HG03097 (cell line): ENCODE results near the gene TEX13B.

ENCODE experiments used
- ATAC-seq: cut with Tn5 transposase; IDR thresholded peaks from one replicate; pipeline ENCODE4 v1.9.1; 2021; ENCODE audit not compliant: unreplicated experiment, low FRiP score

Gene TEX13B

DNA sequence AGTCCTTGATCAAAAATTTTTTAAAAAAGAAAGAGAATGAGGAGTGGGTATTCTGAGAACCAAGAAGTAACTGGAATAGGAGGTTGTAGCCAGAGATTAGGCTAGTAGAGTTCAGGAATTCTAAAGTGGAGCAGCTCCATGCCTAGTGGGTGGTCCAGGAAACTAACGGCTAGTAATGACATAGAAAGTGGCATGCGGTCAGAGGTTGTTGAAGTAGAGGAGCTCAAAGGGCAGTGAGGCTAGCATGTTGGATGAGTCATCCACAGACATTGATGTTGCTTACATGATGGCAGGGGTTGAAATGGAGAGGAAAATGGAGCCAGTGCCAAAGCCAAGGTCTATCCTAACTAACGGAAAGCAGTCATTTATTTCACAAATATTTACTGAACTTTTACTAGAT is 42.1 kb downstream of the TEX13B start:
- ATAC-seq = no peak

DNA sequence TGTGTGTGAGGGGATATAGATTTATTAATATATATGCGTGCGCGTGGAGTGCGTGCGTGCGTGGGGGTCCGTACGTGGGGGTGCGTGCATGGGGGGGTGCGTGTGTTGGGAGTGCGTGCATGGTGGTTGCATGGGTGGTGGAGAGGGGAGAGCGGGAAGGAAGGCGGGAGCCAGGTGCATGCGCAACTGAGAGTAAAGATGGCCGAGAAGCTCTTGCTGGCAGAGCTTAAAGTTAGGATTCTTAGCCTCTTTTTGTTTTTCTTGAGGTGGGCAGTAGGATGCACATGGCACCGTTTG is 45.8 kb downstream of the TEX13B start:
- no peak for ATAC-seq

DNA sequence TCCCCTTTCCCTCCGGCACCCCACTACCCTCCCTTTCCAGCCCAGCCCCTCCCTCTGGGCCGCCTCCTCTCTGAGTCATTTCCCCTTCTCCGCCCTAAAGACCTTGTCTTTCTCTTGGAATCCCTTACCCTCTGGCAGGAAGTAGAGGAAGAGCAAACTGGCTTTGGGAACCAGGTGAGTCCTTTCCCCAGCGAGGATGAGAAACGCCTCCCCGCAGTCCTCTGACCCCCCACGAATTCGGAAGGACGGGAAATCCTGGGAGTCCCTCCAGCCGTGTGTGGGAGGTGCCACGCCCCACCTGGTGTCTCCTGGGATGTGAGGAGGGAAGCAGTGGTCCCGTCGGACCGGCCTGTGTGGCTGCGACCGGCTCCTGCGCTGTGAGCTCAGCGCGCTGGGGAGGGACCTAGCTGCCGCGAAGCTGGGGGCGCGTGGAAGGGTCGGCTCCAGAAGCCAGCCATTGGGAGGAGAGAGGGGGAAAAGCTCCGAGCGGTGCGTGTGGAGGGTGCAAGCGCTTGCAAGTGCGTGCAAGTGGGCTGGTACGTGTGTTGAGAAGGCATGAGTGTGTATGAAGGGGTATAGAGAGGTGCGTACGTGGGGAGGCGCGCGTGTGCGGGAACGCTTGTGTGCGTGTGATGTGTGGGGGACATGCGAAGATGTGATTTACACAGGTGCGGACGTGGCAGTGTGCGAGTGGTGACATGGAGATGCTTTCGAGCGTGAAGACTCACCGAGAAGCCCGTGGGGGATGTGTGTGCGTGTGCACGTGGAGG is 46.3 kb downstream of the TEX13B start:
- no peak for ATAC-seq

DNA sequence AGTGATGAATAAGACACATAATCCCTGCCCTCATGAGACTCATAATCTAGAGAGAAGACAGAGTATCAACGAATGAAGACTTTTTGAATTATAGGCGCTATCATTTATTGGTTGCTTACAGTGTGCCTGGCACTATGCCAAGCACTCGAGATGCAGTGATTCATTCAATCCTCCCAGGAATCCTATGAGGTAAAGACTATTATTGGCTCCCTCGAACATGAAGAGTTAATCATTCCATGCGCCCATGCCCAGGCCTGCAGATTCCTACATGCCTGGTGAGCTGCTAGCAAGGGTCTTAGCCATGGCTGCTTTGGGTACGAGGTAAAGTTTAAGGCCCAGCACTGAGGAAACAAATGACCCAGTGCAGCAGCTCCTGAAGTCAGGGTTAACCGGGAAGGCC is 47.0 kb downstream of the TEX13B start:
- ATAC-seq = no peak

DNA sequence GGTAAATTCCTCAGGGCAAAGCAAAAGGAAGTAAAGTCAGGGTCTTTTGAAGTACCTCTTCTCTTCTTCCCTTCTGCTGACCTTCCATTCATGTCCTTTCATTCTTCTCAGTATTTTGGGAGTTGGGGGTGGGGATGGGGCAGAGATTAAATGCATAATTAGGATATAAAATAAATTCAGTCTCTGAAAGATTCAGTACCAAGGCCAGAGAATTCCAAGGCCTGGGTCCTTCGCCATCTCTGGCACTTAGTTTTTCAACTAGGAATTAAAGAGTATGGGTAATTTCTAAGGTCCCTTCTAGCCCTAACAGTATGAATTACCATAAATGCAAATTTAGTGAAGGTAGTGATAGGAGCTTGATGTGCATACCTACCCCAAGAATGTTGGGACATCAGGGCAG is 47.9 kb downstream of the TEX13B start:
- ATAC-seq = no peak
